ENCODE data around the gene CAMK1.

DNA sequence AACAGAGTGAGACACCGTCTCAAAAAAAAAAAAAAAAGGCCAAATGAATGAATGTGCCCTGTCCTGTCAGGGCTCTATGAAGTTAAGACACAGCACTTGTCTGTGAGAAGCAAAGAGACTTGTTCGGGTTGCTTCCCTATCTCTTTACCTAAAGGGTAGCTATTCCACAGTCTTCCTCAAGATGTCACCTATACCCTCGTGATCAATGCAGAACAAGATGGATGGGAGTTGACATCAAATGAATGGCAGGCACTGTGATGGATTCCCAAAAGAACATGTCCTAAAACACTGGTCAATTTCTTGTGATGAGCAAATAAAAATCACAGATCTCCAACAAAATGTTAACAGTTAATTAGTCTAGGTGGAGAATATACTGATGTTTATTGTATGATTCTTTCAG, 13.0 kb upstream of the CAMK1 start:
- TF ChIP-seq CTCF (IDR thresholded peaks at IDR 0.05): no peak
- no peak for TF ChIP-seq POLR2A (IDR thresholded peaks at IDR 0.05)

All from esophagus squamous epithelium (tissue), 4 donors.